ENCODE results near the gene TSHZ2.

Gene TSHZ2

DNA sequence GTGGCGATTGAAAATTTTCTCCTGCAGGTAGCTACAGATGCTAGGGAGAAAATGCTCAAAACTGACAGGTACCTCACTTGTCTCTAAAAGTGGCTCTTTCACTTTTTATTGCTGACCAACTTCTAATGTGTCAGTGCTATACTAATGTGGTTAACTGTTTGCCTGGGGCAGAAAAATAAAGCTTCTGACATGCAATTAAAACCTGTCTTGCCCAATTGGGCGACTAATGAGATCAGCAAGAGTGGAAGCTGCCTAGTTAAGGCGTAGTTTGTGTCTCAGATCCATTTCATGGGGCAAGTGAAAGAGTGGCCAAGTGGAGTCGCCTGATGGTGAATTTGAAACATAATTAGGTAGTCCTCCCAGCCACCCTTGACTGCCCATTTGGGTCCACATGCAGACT lies 193.3 kb downstream of the TSHZ2 start:
- no peak for DNase-seq (ENCODE audit: low spot score)

DNA sequence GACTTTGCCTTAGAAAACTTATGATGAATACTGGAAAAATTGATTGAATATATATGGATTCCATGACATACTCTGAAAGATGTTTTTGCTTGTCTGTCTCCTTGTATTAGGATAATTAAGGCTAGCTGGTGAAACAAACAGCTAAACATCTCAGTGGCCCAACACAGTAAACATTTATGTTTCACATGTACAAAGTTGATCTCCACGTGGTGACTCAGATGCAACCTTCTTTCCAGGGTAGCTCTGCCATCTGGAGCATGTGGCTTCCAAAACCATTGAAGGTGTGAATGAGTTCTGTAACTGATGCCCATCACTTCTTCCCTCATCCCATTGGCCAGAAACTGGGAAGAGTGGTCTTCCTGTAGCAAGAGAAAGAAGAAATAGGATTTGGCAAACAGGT lies 196.3 kb downstream of the TSHZ2 start:
- no peak for DNase-seq (ENCODE audit: low spot score)

DNA sequence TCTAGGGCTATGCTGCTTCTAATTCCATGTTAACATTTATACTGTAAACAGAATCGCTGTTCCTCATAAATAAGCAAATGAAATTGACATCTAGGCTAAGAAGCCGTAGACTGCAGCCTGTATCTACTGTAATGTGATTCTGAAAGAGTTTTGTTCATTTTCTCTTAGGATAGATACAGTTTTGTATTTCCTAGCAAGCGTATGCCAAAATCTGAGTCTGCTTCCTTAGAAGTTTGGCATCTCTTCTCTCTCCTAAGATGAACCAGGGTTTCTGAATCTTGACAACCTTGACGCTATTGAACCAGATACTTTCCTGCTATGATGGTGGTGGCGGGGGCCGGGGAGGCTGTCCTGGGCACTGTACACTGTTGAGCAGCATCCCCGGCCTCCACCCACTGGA lies 198.0 kb downstream of the TSHZ2 start:
- no peak for DNase-seq (ENCODE audit: low spot score)

DNA sequence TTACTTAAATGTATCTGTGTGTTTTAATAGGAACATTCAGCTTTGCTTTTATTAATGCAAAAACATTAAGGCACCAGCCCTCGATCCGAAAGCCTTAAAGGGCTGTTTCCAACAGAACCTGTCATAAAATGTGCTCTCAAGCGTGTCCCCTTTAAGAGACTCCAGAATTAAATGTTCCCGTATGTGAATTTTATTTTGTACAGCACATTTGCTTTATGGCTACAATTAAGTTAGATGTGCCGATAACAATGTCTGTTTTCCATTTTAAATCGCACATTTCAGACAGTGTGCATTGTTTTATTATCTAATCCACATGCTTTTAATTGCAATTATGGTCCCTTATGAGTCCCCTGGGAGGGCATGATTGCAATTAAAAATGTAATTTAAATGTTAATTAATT lies 198.9 kb downstream of the TSHZ2 start:
- peak; percentile 53 for DNase-seq (ENCODE audit: low spot score)

GRCh38 chr20:53174454-53174853 lies 202.3 kb downstream of the TSHZ2 start:
- DNase-seq (ENCODE audit: low spot score), result peak; percentile 42

DNA sequence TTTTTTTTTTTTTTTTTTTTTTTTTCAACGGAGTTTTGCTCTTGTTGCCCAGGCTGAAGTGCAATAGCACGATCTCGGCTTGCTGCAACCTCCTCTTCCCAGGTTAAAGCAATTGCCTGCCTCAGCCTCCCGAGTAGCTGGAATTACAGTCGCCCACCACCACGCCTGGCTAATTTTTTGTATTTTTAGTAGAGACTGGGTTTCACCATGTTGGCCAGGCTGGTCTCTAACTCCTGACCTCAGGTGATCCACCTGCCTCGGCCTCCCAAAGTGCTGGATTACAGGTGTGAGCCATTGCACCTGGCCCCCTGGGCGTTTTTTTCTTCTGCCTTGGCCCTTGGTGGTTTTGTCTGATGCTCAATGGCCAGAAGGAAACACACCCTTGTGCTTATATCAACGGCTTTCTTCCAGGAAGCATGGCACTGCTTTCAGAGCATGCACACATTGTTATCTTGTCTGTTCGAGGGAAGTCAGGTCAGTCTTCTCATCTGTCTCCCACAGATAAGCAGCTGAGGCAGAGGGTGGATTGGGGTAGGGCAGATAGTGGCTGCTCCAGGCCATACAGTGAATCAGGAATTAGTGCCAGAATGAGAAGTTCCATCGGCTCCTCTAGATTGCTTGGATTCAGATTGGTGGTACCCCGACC lies 203.1 kb downstream of the TSHZ2 start:
- DNase-seq (ENCODE audit: low spot score), result no peak

- no peak for DNase-seq (ENCODE audit: low spot score)
Observed at GRCh38 chr20:53176134-53176533, 204.0 kb downstream of the TSHZ2 start.

- DNase-seq (ENCODE audit: low spot score), result no peak
Observed at GRCh38 chr20:53177687-53178086, 205.5 kb downstream of the TSHZ2 start.

- no peak for DNase-seq (ENCODE audit: low spot score)
Observed at GRCh38 chr20:53179749-53180148, 207.6 kb downstream of the TSHZ2 start.

DNA sequence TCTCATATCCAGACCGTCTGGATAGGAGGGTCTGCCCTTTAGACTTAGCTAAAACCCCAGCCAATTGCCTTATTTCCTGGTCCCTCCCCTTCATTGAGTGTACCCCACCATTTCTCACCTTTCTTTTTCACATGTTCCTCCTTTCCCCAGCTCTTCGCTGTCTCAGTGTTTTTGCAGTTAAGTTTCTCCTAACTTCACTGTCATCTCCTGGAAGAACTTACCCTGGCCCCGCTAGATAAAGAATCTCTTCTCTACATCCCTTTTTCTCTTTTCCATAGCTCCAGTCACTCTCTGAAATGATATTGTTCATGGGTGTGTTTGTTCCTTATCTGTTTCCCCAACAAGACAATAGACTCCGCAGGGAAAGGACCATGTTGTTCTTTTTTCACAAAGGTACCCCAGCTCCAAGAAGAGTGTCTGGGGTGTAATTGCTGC lies 208.8 kb downstream of the TSHZ2 start:
- DNase-seq (ENCODE audit: low spot score), result no peak

DNA sequence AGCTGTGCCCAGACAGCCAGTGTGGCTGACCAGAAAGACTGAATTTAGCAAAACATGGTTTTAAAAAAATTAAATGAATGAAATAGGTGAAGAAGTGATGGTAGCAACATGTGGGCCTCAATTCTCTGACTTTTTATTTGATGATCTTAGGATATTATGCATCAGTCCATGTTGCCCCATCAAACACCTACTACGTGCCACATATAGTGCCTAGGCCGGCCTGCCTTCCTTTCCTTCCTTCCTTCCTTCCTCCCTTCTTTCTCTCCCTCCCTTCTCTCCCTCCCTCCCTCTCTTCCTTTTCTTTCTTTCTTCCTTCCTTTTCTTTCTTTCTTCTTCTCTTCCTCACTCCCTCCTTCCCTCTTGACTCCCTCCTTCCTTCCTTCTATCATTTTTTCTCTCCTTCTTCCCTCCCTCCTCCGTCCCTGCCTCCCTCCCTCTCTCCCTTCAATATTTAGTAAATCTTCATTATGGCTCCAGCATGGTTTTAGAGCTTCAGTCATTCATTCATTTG lies 209.8 kb downstream of the TSHZ2 start:
- no peak for DNase-seq (ENCODE audit: low spot score)

DNA sequence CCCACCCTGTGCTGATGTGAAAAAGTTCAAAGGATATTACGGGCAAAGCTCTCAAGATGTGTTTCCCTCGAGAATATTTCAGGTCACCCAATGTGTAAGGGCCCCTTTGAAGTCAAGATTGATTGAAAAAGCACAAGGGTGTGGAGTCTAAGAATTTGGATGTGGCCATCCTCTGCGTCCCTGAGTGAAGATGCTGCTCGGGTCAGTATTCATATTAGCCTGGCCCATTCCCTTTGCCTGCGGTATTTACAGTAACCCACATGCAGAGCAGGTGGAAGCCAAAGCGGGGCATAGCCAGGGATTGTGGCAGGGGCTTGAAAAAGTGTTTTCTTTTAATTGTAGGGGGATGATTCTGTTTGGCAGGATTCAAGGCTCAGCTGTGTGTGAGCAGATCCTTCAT lies 211.0 kb downstream of the TSHZ2 start:
- DNase-seq (ENCODE audit: low spot score), result no peak

GRCh38 chr20:53186635-53187034 lies 214.5 kb downstream of the TSHZ2 start:
- no peak for DNase-seq (ENCODE audit: low spot score)

DNA sequence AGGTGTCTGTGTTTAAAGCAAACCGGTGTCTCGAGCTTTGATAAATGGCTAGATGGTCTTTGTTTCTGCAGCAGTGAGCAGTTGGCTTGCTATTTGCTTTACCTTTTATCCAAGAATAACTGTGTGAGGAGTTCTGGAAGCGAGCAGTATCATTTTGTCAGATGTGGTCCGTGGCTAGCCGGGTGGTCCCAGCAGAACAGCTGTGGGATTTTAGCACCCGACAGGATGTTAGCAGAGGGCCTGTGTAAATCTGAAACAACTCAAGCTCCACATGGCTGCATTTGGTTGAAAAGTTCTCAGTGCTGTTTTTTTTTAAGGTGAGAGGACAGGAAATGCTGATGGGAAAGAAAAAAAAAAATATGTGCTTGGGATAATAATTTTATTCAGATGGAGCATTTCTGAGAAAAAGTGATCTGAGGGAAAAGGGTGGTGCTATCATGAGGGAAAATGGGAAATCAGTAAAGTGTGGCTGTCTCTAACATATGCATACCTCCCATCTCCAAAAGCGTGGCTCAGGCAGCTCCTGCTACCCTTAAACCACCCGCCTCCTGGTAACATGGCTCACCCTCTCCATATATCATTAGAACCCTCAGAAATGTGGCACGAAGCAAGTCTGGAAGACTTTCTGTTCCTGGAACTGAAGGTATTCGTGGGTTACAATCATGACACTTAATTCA lies 215.4 kb downstream of the TSHZ2 start:
- DNase-seq (ENCODE audit: low spot score), result peak; percentile 24

- DNase-seq (ENCODE audit: low spot score), result no peak
Observed at GRCh38 chr20:53190225-53190624, 218.1 kb downstream of the TSHZ2 start.

DNA sequence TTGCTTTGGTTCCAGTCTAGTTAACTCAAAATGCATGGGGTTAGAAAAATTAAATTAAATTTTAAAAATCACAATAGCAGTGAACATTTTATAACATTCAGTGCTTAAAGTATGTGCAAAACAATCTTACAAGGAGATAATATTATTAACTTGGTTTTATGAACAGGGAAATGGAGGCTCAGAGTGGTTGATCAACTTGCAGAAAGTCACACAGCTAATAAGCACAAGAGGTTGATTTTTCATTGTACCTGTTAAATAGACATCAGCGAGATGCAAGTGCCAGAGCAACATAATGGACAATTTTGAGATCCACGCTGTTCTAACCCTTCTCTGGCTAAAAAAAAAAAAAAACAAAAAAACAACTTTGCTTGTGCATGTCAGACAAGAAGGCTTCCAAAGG lies 219.8 kb downstream of the TSHZ2 start:
- DNase-seq (ENCODE audit: low spot score), result no peak

- no peak for DNase-seq (ENCODE audit: low spot score)
Observed at GRCh38 chr20:53194306-53195290, 222.4 kb downstream of the TSHZ2 start.

DNA sequence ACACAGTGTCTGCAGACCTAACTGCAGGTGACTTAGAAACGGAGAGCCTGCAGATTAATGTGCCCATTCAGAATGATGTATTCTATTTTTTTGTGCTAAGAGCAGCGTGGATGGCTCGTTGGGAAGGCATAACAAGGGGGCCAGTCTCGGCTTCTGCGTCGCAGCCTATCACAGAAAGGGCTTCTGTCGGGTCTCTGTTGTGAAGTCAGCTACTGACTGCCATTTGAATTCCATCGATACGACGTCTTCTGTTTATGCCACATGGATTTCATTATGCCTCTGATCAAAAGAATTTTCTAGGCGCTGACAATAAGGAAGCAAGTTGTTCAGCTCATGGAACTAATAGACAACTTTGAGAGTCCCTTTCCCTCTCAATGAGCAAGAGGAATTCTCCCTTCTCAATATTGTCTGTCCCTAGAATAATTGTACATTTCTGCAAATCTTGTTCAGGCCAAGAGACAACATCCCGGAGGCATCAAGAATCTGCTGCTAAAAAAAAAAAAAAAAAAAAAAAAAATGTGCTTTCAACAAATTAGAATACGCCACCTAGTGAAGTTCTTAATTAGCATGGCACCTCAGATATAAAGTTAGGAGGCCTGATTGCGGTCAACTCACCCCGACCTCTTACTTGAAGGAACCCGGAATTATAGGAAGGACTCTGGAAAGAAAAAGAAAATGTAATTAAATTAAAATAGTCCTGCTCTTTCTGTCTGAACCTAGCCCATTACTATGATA lies 223.9 kb downstream of the TSHZ2 start:
- DNase-seq (ENCODE audit: low spot score), result no peak

DNA sequence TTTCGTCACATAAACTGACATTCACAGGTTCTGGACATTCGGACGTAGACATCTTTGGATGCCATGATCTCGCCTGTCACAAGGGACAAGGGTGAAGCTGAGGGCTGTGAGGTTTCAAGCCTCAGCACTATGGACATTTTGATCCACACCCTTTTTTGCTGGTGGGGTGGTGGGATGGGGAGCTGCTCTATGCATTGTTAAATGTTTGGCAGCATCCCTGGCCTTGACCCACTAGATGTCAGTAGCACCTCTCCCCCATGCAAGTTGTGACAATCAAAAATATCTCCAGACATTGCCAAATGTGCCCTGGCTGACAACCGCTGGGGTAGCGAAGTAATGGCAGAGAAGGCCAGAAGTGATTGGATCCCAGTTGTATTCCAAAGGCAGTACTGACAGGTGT lies 229.4 kb downstream of the TSHZ2 start:
- no peak for DNase-seq (ENCODE audit: low spot score)

DNA sequence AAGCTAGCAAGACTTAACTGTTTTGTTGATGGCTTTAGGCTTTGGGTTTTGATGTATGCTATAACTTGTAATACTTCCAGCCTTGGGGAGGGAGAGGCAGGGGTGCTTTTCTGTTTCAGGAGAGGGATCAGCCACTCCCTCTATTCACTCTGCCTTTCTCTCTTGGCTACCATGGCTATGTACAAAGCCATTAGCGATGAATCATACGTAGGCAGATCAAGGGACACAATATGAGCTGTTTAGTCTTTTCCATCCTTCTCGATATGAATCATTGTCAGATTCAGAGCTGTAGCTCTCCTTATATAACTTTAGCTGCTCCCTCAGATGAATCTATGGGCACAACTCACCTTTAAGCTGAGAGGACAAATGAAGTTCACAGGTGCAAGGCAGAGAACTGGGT lies 230.6 kb downstream of the TSHZ2 start:
- no peak for DNase-seq (ENCODE audit: low spot score)

DNA sequence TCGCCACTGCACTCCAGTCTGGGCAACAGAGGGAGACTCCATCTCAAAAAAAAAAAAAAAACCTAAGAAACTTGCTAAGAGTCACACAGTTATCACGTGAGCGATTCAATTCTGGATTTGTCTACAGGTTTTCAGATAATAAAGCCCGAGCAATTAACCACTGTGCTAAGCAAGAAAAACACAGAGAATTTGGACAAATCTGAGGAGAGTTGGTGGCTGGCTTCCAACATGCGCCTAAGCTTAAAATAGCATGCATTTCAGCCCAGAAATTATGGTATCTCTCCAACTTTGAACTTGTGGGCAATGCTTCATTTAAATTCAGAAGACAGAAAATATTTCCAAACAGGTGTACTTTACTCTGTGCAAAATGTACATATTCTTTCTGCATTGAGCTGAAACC lies 232.9 kb downstream of the TSHZ2 start:
- DNase-seq (ENCODE audit: low spot score), result no peak

Measured in putamen (tissue), 1 donor.